ENCODE measurements around the gene CCDC157. TPM values are rescaled to one million over a fixed set of nuclear protein-coding genes. Genes with fewer than 3 reads are reported as not detected.

CCDC157 gene
- total and polyA plus RNA-seq, 10 of the 15 experiments (the other 5 are each of a cell fraction or from before 2014, with no cell fraction given) = 0.10 to 2.8 (median 1.2) TPM

DNA sequence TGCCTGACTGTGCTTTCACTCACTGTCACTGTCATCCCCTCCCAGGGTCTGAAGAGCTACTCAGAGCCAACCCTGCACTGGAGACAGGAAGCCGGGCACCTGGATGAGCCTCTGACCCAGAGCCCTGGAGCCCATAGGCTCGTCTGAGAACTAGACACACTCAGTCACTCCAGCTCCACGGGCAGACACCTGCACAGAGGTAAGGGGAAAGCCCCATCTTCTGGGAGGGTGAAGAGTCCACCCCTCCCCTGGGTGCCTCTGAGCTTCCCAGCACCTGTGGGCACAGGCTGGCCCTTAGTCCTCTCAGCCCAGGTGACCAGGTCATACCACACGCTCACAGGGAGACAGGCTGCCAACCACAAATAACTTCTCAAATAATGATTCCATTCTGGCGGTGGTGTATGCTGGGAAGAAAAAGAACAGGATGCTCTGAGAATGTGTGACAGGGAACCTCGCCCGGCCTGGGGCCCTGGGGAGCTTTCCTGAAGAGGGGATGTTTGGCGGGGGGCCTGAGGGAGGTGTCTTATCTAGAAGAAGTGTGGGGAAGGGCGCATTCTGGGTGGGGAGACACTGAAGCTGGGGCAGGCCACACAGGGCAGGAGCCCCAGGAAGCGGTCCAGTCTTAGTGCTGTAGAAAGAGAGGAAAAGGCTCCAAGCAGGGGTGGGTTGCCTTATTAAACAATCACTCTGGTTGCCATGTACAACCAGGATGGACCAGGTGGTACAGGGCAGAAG lies 5.3 kb downstream of the CCDC157 start:
- no peaks in the 10 kb centered on the region for H3K79me2 ChIP-seq (ENCODE audit: control insufficient read depth, insufficient read depth, low read length)
- DNase-seq (ENCODE audit: low read depth, low spot score) (no peak), FAIRE-seq (no peak), ATAC-seq (no peak; the same call in 2 of the 3 replicates)
- no peaks in the 10 kb centered on the region for H3K27me3 ChIP-seq (replicated peaks in 1 of 2; ENCODE audit: control insufficient read depth in 2 of 2, insufficient read depth in 2 of 2, low read length in 1 of 2)
- H3K9me3 ChIP-seq (replicated peaks; ENCODE audit: control insufficient read depth, insufficient read depth, low read length) = no peaks in the 10 kb centered on the region
- no TSS peak for BruUV-seq (replicated peaks)
- H3K4me1 ChIP-seq (ENCODE audit: control insufficient read depth, insufficient read depth, low read length) = no peaks in the 10 kb centered on the region
- in situ Hi-C loops (cut with MboI) = no loop called here
- H3K27ac ChIP-seq (ENCODE audit: control insufficient read depth, insufficient read depth) = no peak overlapping the region
- intact Hi-C loops (cut with micrococcal nuclease; ENCODE audit: unreplicated experiment) = no loop called here
- H2AFZ ChIP-seq (ENCODE audit: control insufficient read depth, low read depth, low read length) = no peak overlapping the region
- H3K4me2 ChIP-seq (ENCODE audit: control insufficient read depth, insufficient read depth) = no peak overlapping the region
- ChIA-PET SMC1A (ENCODE audit: uncharacterized antibody, unreplicated experiment) (interaction anchor here (0.6 to 1.5 kb wide), 4 partner anchors 12 to 74 kb away, joined by 3 to 6 read pairs (median 4); partner anchors contain the start of gene TBC1D10A), RAD21 (ENCODE audit: unreplicated experiment) (interaction anchor here (1.0 kb wide), 2 partner anchors 74 kb away, joined by 3 to 4 read pairs; no protein-coding TSS in a partner anchor), CTCF (interaction anchor here (4.8 kb wide), 1 partner anchor 74 kb away, joined by 24 read pairs; no protein-coding TSS in a partner anchor), POLR2A (interaction anchor here (0.9 kb wide), 1 partner anchor 39 kb away, joined by 3 read pairs; no protein-coding TSS in a partner anchor)
- WGBS (ENCODE audit: insufficient coverage, insufficient replicate concordance, low lambda C conversion rate, missing lambda C conversion rate) = 57% methylated on average over 10 of the region's 10 CpGs
- H4K20me1 ChIP-seq (ENCODE audit: control insufficient read depth, insufficient read depth) = no peaks in the 10 kb centered on the region
- H3K9ac ChIP-seq (ENCODE audit: control insufficient read depth, insufficient read depth, low read length) = no peak overlapping the region
- H3K4me3 ChIP-seq = no peak overlapping the region
- no peaks in the 10 kb centered on the region for H3K36me3 ChIP-seq (ENCODE audit: control insufficient read depth in 2 of 2, insufficient read depth in 2 of 2, low read length in 1 of 2)
- TF ChIP-seq SMAD1 (IDR thresholded peaks at IDR 0.05; ENCODE audit: low read depth, partially characterized antibody) (no peak), TBL1XR1 (IDR thresholded peaks at IDR 0.05; ENCODE audit: low read depth, low read length) (no peak), SREBF2 (IDR thresholded peaks at IDR 0.05; ENCODE audit: low read length) (no peak)
- TF ChIP-seq, protein P1, sequence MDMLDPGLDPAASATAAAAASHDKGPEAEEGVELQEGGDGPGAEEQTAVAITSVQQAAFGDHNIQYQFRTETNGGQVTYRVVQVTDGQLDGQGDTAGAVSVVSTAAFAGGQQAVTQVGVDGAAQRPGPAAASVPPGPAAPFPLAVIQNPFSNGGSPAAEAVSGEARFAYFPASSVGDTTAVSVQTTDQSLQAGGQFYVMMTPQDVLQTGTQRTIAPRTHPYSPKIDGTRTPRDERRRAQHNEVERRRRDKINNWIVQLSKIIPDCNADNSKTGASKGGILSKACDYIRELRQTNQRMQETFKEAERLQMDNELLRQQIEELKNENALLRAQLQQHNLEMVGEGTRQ (IDR thresholded peaks at IDR 0.05; ENCODE audit: borderline replicate concordance, low read depth, low read length) = no peak
- TF ChIP-seq, protein P2, sequence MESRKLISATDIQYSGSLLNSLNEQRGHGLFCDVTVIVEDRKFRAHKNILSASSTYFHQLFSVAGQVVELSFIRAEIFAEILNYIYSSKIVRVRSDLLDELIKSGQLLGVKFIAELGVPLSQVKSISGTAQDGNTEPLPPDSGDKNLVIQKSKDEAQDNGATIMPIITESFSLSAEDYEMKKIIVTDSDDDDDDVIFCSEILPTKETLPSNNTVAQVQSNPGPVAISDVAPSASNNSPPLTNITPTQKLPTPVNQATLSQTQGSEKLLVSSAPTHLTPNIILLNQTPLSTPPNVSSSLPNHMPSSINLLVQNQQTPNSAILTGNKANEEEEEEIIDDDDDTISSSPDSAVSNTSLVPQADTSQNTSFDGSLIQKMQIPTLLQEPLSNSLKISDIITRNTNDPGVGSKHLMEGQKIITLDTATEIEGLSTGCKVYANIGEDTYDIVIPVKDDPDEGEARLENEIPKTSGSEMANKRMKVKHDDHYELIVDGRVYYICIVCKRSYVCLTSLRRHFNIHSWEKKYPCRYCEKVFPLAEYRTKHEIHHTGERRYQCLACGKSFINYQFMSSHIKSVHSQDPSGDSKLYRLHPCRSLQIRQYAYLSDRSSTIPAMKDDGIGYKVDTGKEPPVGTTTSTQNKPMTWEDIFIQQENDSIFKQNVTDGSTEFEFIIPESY (IDR thresholded peaks at IDR 0.05) = no peak
